NCI-H146 (cell line): Measurements from ENCODE around the gene PCDHGA10.
"Not testable (repeated sequence)": the region's sequence is repeated elsewhere in the genome, so short reads cannot be mapped to it uniquely, and the experiment has no call there.

Source experiments
- DNase-seq: peaks from one replicate; lab custom pipeline; 2025; lab: John Stamatoyannopoulos, UW

PCDHGA10 gene

GRCh38 chr5:141420855-141421488 lies 8.2 kb downstream of the PCDHGA10 start, which contains the start of gene PCDHGA11:
Gene PCDHGA11 (plus strand): TSS chr5:141421051. CDS start chr5:141421228, 177 bp downstream.
- DNase-seq: no peak

GRCh38 chr5:141421489-141421855 lies 8.7 kb downstream of the PCDHGA10 start:
- no peak for DNase-seq

GRCh38 chr5:141422742-141423291 lies 10.0 kb downstream of the PCDHGA10 start:
- no peak for DNase-seq

GRCh38 chr5:141427783-141428426 lies 15.1 kb downstream of the PCDHGA10 start:
- no peak for DNase-seq

- DNase-seq: no peak
Measured at GRCh38 chr5:141430332-141431113, 17.7 kb downstream of the PCDHGA10 start, which contains the start of gene PCDHGA12. Gene PCDHGA12 (plus strand): TSS chr5:141430507. CDS start chr5:141430760, 253 bp downstream.

- no peak for DNase-seq
Measured at GRCh38 chr5:141431286-141431685, 18.5 kb downstream of the PCDHGA10 start.

GRCh38 chr5:141432308-141432707 lies 19.5 kb downstream of the PCDHGA10 start:
- not testable (repeated sequence) for DNase-seq

- not testable (repeated sequence) for DNase-seq
Measured at GRCh38 chr5:141432726-141433125, 19.9 kb downstream of the PCDHGA10 start.

GRCh38 chr5:141434006-141434405 lies 21.2 kb downstream of the PCDHGA10 start:
- DNase-seq: no peak

GRCh38 chr5:141437221-141437620 lies 24.4 kb downstream of the PCDHGA10 start:
- no peak for DNase-seq

GRCh38 chr5:141439411-141440141 lies 26.8 kb downstream of the PCDHGA10 start:
- DNase-seq: no peak

- no peak for DNase-seq
Measured at GRCh38 chr5:141440341-141440740, 27.6 kb downstream of the PCDHGA10 start.

GRCh38 chr5:141441571-141442170 lies 28.9 kb downstream of the PCDHGA10 start:
- DNase-seq: no peak

- no peak for DNase-seq
Measured at GRCh38 chr5:141465351-141465750, 52.6 kb downstream of the PCDHGA10 start.
